ENCODE measurements around the gene FAM167B. TPM values are rescaled to one million over a fixed set of nuclear protein-coding genes. Genes with fewer than 3 reads are reported as not detected.
"Not testable (repeated sequence)": the region's sequence is repeated elsewhere in the genome, so short reads cannot be mapped to it uniquely, and the experiment has no call there.

FAM167B gene
- total RNA-seq, 4 donors from 2014 or later = 0.40 to 4.4 (median 2.2) TPM

DNA sequence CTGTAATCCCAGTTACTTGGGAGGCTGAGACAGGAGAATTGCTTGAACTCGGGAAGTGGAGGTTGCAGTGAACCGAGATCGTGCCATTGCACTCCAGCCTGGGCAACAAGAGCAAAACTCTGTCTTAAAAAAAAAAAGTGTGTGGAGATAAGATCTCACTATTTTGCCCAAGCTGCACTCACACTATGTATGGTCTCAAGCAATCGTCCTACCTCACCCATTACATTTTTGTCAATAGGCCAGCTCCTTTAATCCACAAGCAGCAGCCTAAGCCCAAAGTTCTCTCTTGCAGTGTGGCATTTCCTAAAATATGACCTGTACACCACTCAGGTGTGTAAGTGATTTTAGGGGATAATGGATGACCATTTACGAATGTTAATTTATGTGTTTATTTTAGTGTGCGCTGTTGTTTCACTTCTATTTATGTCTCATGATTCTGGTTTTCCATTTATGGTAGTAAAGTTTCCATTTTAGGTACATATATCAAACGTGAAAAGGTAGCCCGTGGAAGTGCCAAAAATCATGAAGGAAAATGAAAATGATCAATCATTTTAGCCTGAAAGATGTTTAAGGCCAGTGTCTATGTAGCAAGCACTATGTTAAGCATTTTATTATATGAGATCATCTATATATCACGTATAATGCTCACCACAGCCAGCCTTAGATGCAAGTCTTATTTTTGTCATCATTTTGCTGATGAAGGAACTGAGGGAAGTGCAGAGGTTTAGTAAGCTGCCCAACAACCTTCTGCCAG lies 9.6 kb downstream of the FAM167B start:
- no peak for TF ChIP-seq POLR2A (IDR thresholded peaks at IDR 0.05)
- no peak for TF ChIP-seq POLR2AphosphoS5 (IDR thresholded peaks at IDR 0.05)
- no peak for TF ChIP-seq EP300 (IDR thresholded peaks at IDR 0.05)
- TF ChIP-seq, protein P1, sequence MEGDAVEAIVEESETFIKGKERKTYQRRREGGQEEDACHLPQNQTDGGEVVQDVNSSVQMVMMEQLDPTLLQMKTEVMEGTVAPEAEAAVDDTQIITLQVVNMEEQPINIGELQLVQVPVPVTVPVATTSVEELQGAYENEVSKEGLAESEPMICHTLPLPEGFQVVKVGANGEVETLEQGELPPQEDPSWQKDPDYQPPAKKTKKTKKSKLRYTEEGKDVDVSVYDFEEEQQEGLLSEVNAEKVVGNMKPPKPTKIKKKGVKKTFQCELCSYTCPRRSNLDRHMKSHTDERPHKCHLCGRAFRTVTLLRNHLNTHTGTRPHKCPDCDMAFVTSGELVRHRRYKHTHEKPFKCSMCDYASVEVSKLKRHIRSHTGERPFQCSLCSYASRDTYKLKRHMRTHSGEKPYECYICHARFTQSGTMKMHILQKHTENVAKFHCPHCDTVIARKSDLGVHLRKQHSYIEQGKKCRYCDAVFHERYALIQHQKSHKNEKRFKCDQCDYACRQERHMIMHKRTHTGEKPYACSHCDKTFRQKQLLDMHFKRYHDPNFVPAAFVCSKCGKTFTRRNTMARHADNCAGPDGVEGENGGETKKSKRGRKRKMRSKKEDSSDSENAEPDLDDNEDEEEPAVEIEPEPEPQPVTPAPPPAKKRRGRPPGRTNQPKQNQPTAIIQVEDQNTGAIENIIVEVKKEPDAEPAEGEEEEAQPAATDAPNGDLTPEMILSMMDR (IDR thresholded peaks at IDR 0.05) = no peak
- Histone ChIP-seq H3K9me3 (no peaks in the 10 kb centered on the region), H3K36me3 (no peaks in the 10 kb centered on the region), H3K4me1 (no peaks in the 10 kb centered on the region), H3K27me3 (peaks cover 13% of the 10 kb centered on the region), H3K27ac (no peak overlapping the region), H3K4me3 (no peak overlapping the region)
- 59 to 64% methylated on average over 7 to 9 of the region's 9 CpGs for WGBS, 2 donors (ENCODE audit: low coverage in 1 of 2)
- ATAC-seq = no peak

DNA sequence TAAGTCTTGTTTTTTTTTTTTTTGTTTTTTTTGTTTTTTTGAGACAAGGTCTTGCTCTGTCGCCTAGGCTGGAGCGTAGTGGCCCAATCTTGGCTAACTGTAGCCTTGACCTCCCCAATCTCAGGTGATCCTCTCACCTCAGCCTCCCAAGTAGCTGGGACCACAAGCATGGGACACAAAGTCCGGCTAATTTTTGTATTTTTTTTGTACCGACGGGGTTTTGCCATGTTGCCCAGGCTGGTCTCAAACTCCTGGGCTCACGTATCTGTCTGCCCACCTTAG lies 10.1 kb downstream of the FAM167B start:
- TF ChIP-seq EP300 (IDR thresholded peaks at IDR 0.05) (no peak), POLR2AphosphoS5 (IDR thresholded peaks at IDR 0.05) (no peak), POLR2A (IDR thresholded peaks at IDR 0.05) (no peak)
- TF ChIP-seq, protein P1 (IDR thresholded peaks at IDR 0.05) = no peak
- no peak for ATAC-seq
- H3K9me3 ChIP-seq = no peaks in the 10 kb centered on the region
- no peaks in the 10 kb centered on the region for H3K4me1 ChIP-seq
- H3K27me3 ChIP-seq = peaks cover 13% of the 10 kb centered on the region
- H3K27ac ChIP-seq = no peak overlapping the region
- H3K36me3 ChIP-seq = no peaks in the 10 kb centered on the region
- H3K4me3 ChIP-seq = no peak overlapping the region
- 92 to 96% methylated on average over 4 to 6 of the region's 6 CpGs for WGBS, 2 donors (ENCODE audit: low coverage in 1 of 2)

DNA sequence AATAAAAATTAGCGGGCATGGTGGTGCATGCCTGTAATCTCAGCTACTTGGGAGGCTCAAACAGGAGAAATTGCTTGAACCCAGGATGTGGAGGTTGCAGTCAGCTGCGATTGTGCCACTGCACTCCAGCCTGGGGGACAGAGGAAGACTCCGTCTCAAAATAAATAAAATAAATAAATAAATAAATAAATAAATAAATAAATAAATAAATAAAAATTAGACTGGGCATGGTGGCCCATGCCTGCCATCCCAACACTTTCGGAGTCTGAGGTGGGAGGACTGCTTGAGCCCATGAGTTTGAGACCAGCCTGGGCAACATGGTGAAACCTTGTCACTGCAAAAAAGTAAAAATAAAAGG lies 16.2 kb downstream of the FAM167B start:
- not testable (repeated sequence) for H3K36me3 ChIP-seq, H3K9me3 ChIP-seq, H3K27me3 ChIP-seq, ATAC-seq, H3K4me3 ChIP-seq, H3K4me1 ChIP-seq, H3K27ac ChIP-seq
- WGBS, 2 donors (ENCODE audit: low coverage in 1 of 2) = 85 to 97% methylated on average over 4 of the region's 4 CpGs

DNA sequence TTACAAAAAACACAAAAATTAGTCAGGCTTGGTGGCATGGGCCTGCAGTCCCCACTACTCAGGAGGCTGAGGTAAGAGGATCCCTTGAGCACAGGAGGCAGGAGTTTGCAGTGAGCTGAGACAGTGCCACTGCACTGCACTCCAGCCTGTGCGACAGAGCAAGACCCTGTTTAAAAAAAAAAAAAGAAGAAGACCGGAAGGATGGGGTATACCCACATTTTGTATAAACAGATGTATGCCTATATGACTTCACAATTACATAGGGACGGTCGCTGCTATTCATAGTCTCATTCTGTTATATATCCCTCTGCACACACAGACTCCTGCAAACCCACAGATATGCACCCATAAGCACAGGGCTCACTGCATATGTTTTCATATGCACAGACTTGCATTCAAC lies 16.7 kb downstream of the FAM167B start:
- Histone ChIP-seq H3K4me1 (no peaks in the 10 kb centered on the region), H3K36me3 (no peaks in the 10 kb centered on the region), H3K27ac (no peak overlapping the region), H3K27me3 (no peaks in the 10 kb centered on the region), H3K4me3 (no peak overlapping the region), H3K9me3 (no peaks in the 10 kb centered on the region)
- WGBS, 2 donors (ENCODE audit: low coverage in 1 of 2) = 78 to 82% methylated on average over 4 of the region's 4 CpGs
- ATAC-seq = no peak
- no peak for TF ChIP-seq POLR2AphosphoS5 (IDR thresholded peaks at IDR 0.05)
- TF ChIP-seq, protein P1 (IDR thresholded peaks at IDR 0.05) = no peak
- TF ChIP-seq POLR2A (IDR thresholded peaks at IDR 0.05) = no peak
- no peak for TF ChIP-seq EP300 (IDR thresholded peaks at IDR 0.05)

DNA sequence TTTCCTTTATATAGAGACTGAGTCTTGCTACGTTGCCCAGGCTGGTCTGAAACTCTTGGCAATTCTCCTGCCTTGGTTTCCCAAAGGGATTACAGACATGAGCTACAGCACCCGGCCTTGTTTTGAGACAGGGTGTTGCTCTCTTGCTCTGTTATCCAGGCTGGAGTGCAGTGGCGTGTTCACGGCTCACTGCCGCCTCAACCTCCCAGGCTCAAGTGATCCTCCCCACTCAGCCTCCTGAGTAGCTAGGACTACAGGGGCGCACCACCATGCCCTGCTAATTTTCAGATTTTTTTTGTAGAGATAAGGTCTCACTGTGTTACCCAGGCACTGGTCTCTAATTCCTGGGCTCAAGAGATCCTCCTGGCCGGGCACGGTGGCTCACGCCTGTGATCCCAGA lies 18.8 kb downstream of the FAM167B start:
- TF ChIP-seq POLR2A (IDR thresholded peaks at IDR 0.05) (no peak), POLR2AphosphoS5 (IDR thresholded peaks at IDR 0.05) (no peak), EP300 (IDR thresholded peaks at IDR 0.05) (no peak)
- TF ChIP-seq, protein P1 (IDR thresholded peaks at IDR 0.05) = no peak
- no peaks in the 10 kb centered on the region for H3K36me3 ChIP-seq
- ATAC-seq = no peak
- H3K9me3 ChIP-seq = no peaks in the 10 kb centered on the region
- H3K4me3 ChIP-seq = no peak overlapping the region
- no peaks in the 10 kb centered on the region for H3K4me1 ChIP-seq
- H3K27me3 ChIP-seq = no peaks in the 10 kb centered on the region
- no peak overlapping the region for H3K27ac ChIP-seq
- 95% methylated on average over 5 of the region's 9 CpGs; no CpG with 5 or more reads in 1 of the 2 donors for WGBS, 2 donors (ENCODE audit: low coverage in 1 of 2)

Data from gastroesophageal sphincter (tissue), 4 donors.